ENCODE data around the gene SLC27A5. TPM values are rescaled to one million over a fixed set of nuclear protein-coding genes. Genes with fewer than 3 reads are reported as not detected.

Gene SLC27A5
- total and polyA plus RNA-seq, 2 of the 13 experiments (the other 11 are each of a cell fraction or from before 2014, with no cell fraction given) = 30.3 to 40.2 TPM

DNA sequence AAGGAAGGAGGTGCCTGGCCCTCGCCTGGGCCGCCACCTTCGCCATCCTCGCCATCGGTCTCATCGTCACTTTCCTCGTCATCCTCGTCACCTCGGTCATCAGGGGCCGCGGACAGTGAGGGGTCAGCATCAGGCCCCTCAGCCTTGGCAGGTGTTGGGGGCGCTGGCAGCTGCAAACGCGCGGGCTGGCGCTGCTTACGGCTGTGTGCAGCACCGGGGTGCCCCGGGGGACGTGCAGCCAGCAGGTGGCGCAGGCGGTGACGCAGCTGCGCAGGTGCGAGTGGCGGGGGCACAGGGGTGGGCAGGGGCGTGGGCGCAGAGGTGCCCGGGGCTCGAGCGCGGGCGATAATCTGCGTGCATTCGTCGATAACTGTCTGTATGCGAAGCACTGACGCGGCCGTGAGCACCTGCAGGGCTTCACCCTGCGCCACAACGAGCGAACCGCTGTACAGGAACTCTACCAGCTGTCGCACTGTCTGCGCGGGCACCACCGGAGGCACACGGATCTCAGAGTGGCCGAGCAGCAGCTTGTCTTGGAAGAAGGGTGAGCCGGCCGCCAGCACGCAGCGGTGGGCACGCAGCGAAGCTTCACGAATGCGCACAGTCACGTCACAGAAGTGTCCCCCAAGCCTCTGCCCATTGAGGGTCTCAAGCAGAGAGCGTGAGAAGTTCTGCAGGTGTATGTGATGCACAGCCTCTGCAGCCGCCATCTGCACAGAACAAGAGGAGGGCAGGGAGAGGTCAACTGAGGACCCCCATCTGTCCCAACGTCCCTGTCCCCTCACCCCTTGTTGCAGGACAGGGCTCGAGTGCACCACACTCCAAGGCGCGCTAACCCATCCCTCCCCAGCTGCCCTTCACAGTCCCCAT is 5.4 kb upstream of the SLC27A5 start:
- POLR2A ChIA-PET = interaction anchor here (0.7 to 1.1 kb wide), 2 partner anchors 17 to 27 kb away, joined by 3 read pairs; partner anchors contain the start of gene TRIM28
- intact Hi-C loops (cut with micrococcal nuclease; ENCODE audit: unreplicated experiment) (loop anchor here (5.0 kb wide), 1 partner anchor 190 kb away; the partner anchor contains the start of gene ZSCAN22), in situ Hi-C loops (cut with HindIII; ENCODE audit: extremely low pct_ligation_motif_present, low pct_unique_long_range_greater_than_20kb) (no loop called here)
- H3K36me3 ChIP-seq (replicated peaks in 1 of 2; ENCODE audit: control insufficient read depth in 1 of 2, insufficient read depth in 2 of 2, low read length in 2 of 2) = peaks cover 5 to 6% of the 10 kb centered on the region in 2 experiments; a peak in 4 of 5 replicates
- H4K20me1 ChIP-seq (ENCODE audit: insufficient read depth, low read length) = no peaks in the 10 kb centered on the region
- H3K27ac ChIP-seq (ENCODE audit: extremely low read length, insufficient read depth, low read length) = no peak overlapping the region
- peaks cover 25% of the 10 kb centered on the region for H3K79me2 ChIP-seq (ENCODE audit: insufficient read depth, low read length)
- H3K4me2 ChIP-seq (ENCODE audit: low read depth, low read length) = peak overlapping the region; percentile 3; the same call in 1 of the 2 replicates
- ATAC-seq = no peak
- FAIRE-seq = no peak
- no TSS peak for BruUV-seq (replicated peaks)
- no peak overlapping the region; a peak in 1 of 6 replicates for H3K4me3 ChIP-seq (replicated peaks in 1 of 3; ENCODE audit: insufficient read depth in 1 of 3, low read depth in 2 of 3, low read length in 3 of 3)
- CTCF ChIA-PET (ENCODE audit: low intra/inter-chr PET ratio, low total read pairs) = no interaction called here
- no peak overlapping the region for H2AFZ ChIP-seq (ENCODE audit: low read length)
- H3K9me3 ChIP-seq (ENCODE audit: low read length) = no peaks in the 10 kb centered on the region
- H3K27me3 ChIP-seq (ENCODE audit: control insufficient read depth in 1 of 2, insufficient read depth in 2 of 2, low read length in 2 of 2) = no peaks in the 10 kb centered on the region; a peak in 1 of 5 replicates
- WGBS (ENCODE audit: low lambda C conversion rate) = 98% methylated on average over 58 of the region's 65 CpGs
- peaks cover 48% of the 10 kb centered on the region for H3K4me1 ChIP-seq (ENCODE audit: insufficient read depth, low read length)
- H3K9ac ChIP-seq (ENCODE audit: insufficient read depth, low read depth, low read length) = no peak overlapping the region
- no peak for DNase-seq (ENCODE audit: low spot score)
- TF ChIP-seq PRMT3 (CRISPR knock-in tag; IDR thresholded peaks at IDR 0.05; ENCODE audit: borderline replicate concordance, low read depth) = no peak
- TF ChIP-seq ZNF337 (CRISPR knock-in tag; IDR thresholded peaks at IDR 0.05; ENCODE audit: borderline replicate concordance, low read depth) = no peak
- no peak for TF ChIP-seq MED13 (CRISPR knock-in tag; IDR thresholded peaks at IDR 0.05)
- TF ChIP-seq MTA3 (CRISPR knock-in tag; IDR thresholded peaks at IDR 0.05) = no peak
- TF ChIP-seq, protein P1, sequence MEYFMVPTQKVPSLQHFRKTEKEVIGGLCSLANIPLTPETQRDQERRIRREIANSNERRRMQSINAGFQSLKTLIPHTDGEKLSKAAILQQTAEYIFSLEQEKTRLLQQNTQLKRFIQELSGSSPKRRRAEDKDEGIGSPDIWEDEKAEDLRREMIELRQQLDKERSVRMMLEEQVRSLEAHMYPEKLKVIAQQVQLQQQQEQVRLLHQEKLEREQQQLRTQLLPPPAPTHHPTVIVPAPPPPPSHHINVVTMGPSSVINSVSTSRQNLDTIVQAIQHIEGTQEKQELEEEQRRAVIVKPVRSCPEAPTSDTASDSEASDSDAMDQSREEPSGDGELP (IDR thresholded peaks at IDR 0.05; ENCODE audit: borderline replicate concordance, low read depth) = no peak
- TF ChIP-seq, protein P2, sequence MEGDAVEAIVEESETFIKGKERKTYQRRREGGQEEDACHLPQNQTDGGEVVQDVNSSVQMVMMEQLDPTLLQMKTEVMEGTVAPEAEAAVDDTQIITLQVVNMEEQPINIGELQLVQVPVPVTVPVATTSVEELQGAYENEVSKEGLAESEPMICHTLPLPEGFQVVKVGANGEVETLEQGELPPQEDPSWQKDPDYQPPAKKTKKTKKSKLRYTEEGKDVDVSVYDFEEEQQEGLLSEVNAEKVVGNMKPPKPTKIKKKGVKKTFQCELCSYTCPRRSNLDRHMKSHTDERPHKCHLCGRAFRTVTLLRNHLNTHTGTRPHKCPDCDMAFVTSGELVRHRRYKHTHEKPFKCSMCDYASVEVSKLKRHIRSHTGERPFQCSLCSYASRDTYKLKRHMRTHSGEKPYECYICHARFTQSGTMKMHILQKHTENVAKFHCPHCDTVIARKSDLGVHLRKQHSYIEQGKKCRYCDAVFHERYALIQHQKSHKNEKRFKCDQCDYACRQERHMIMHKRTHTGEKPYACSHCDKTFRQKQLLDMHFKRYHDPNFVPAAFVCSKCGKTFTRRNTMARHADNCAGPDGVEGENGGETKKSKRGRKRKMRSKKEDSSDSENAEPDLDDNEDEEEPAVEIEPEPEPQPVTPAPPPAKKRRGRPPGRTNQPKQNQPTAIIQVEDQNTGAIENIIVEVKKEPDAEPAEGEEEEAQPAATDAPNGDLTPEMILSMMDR (CRISPR knock-in tag; IDR thresholded peaks at IDR 0.05) = peak; percentile 17; the same call in 1 of the 2 replicates
- peak; percentile 15 to 16; a peak in 1 of 4 replicates for TF ChIP-seq POLR2A (IDR thresholded peaks at IDR 0.05; ENCODE audit: insufficient read depth in 1 of 2, low read depth in 2 of 2, low read length in 2 of 2)
- TF ChIP-seq HOXA3 (CRISPR knock-in tag; IDR thresholded peaks at IDR 0.05) = peak; percentile 72
- no peak for TF ChIP-seq ZNF207 (IDR thresholded peaks at IDR 0.05; ENCODE audit: borderline replicate concordance)
- TF ChIP-seq ZBTB38 (CRISPR knock-in tag; IDR thresholded peaks at IDR 0.05) = 0 out of 2 replicates have a peak, but pooled peaks have one; percentile 20
- no peak for TF ChIP-seq U2AF1 (optimal IDR thresholded peaks at IDR 0.05; ENCODE audit: low read depth, low read length)
- no peak for TF ChIP-seq ZNF225 (CRISPR knock-in tag; IDR thresholded peaks at IDR 0.05)
- TF ChIP-seq TBP (CRISPR knock-in tag; IDR thresholded peaks at IDR 0.05) = no peak
- TF ChIP-seq, protein P3, sequence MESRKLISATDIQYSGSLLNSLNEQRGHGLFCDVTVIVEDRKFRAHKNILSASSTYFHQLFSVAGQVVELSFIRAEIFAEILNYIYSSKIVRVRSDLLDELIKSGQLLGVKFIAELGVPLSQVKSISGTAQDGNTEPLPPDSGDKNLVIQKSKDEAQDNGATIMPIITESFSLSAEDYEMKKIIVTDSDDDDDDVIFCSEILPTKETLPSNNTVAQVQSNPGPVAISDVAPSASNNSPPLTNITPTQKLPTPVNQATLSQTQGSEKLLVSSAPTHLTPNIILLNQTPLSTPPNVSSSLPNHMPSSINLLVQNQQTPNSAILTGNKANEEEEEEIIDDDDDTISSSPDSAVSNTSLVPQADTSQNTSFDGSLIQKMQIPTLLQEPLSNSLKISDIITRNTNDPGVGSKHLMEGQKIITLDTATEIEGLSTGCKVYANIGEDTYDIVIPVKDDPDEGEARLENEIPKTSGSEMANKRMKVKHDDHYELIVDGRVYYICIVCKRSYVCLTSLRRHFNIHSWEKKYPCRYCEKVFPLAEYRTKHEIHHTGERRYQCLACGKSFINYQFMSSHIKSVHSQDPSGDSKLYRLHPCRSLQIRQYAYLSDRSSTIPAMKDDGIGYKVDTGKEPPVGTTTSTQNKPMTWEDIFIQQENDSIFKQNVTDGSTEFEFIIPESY (CRISPR knock-in tag; IDR thresholded peaks at IDR 0.05) = peak; percentile 85
- TF ChIP-seq RBFOX2 (IDR thresholded peaks at IDR 0.05; ENCODE audit: low read depth, low read length) = peak; percentile 63
- no peak for TF ChIP-seq MIER3 (CRISPR knock-in tag; IDR thresholded peaks at IDR 0.05; ENCODE audit: borderline replicate concordance)
- TF ChIP-seq, protein P4, sequence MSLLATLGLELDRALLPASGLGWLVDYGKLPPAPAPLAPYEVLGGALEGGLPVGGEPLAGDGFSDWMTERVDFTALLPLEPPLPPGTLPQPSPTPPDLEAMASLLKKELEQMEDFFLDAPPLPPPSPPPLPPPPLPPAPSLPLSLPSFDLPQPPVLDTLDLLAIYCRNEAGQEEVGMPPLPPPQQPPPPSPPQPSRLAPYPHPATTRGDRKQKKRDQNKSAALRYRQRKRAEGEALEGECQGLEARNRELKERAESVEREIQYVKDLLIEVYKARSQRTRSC (CRISPR knock-in tag; IDR thresholded peaks at IDR 0.05; ENCODE audit: low read depth) = no peak
- TF ChIP-seq ZNF367 (CRISPR knock-in tag; IDR thresholded peaks at IDR 0.05; ENCODE audit: borderline replicate concordance) = no peak
- TF ChIP-seq AGO2 (optimal IDR thresholded peaks at IDR 0.05; ENCODE audit: low read depth, low read length) = peak; percentile 51
- no peak for TF ChIP-seq MBNL3 (CRISPR knock-in tag; conservative IDR thresholded peaks at IDR 0.05)

All from HepG2 (cell line).